ENCODE results near the gene BCL11A. TPM values are rescaled to one million over a fixed set of nuclear protein-coding genes. Genes with fewer than 3 reads are reported as not detected.

The BCL11A gene
- total RNA-seq, 1 donor from 2014 or later, result 31.4 TPM

DNA sequence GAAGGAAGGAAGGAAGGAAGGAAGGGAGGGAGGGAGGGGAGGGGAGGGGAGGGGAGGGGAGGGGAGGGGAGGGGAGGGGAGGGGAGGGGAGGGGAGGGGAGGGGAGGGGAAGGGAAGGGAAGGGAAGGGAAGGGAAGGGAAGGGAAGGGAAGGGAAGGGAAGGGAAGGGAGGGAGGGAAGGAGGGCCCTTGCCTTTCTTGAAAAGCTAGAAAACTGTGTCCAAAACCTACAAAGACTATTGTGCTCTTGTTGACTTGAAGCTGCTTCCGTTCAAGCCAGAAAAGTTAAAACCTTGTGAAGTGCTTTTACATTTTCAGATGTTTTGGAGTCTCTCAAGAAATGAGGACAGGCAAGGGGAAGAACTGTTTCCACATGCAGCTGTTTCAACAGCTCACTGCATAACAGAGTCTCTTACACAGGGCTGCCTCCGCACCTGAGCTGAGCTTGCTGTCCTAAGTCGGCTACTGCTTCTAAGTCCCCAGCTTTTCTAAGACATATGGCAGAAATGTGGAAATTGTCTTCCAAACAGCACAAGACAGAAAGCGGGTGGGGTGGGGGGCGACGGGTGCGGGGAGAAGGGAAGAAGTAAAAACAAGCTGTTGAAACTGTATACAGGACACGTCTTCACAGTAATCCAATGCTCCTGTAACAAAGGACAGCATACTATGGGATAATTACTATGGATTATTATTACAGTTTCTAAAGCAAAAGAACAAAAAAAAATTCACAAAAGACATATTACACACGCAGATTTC lies 46.1 kb downstream of the BCL11A start:
- no peak for DNase-seq (ENCODE audit: low spot score)

DNA sequence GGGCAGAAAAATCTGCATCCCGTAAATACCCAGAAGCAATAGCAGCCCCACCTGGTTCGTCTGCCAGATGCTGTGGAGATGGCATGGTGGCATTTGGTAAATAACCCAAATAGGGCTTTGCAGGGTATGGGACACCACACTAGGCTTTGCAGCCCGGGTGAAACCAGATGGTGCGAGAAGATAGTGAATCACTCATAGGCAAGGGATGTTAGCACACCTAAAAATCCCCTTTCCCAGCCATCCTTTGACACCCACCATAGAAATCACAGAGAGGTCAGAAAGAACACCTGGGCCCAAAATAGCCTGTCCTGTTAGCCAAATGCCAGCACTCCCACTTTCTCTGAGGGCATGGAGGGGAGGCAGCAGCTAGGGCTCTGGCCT lies 47.6 kb downstream of the BCL11A start:
- no peak for DNase-seq (ENCODE audit: low spot score)

- DNase-seq (ENCODE audit: low spot score), result no peak
Measured at GRCh38 chr2:60505240-60505879, 48.1 kb downstream of the BCL11A start.

GRCh38 chr2:60504049-60504448 lies 49.4 kb downstream of the BCL11A start:
- DNase-seq (ENCODE audit: low spot score), result no peak

GRCh38 chr2:60502144-60502543 lies 51.3 kb downstream of the BCL11A start:
- DNase-seq (ENCODE audit: low spot score), result no peak

DNA sequence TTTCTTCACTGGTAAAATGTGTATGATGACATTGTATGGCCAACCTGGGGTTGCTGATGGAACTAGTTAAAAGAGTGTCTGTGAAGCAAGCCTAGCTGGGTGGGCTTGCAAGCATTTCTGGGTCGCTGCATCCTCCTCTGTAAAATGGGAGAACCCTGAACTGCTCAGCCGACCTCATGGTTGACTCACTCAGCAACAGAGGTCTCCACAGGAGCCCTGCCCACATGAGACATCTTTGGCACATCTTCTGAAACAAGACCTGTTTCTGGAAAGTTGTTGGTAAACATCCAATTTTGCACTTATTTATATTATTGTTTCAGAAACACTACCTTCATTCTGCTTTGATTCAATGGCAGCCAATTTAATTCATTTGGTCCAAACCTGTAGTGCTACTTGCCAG lies 52.6 kb downstream of the BCL11A start:
- no peak for DNase-seq (ENCODE audit: low spot score)

GRCh38 chr2:60499651-60500265 lies 53.7 kb downstream of the BCL11A start:
- peak; percentile 85 for DNase-seq (ENCODE audit: low spot score)

DNA sequence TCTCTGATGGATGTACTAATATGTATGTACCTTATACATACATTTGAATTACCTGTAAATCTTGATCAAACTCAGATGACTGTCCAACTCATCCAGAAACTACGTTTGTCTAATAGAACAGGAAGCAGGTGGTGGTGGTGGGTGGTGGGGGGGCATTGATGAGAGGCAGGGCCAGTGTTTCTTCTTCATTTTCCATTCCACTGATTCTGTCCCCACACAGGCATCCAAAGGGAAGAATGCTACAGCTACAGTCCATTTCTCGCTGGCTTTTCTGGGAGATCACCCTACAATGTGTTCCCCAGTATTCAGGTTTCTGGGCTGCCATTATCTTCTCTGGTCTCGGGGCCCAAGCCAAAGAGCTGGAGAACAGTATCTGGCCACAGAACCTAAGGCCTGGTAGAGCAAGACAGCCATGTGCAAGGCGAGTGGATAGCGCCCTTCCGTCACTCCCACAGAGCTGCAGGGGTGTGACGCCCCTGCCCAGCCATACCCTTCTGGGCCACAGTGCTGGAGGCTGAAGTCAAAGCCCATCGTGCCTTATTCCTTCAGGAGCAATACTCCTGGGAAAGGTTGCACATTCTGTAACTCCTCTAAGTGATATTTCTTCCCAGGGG lies 54.5 kb downstream of the BCL11A start:
- DNase-seq (ENCODE audit: low spot score), result no peak

- DNase-seq (ENCODE audit: low spot score), result no peak
Measured at GRCh38 chr2:60498127-60498815, 55.2 kb downstream of the BCL11A start.

DNA sequence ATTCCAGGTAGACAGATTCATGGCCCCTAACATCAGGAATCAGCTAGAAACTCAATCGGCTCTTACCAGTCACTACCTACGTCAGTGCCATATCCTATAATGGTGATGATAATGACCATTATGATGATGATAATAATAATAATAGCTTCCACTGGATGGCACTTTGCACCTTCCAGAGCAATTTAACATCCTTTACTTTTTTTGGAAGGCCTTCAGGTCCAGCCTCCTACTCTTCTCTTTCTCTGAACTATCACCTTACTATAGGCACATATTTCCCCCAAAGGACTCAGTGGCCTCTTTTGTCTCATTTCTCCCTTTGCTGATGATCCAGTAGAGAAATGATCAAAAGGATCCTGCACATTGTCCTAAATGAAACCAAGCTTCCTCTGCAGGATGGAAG lies 56.0 kb downstream of the BCL11A start:
- no peak for DNase-seq (ENCODE audit: low spot score)

DNA sequence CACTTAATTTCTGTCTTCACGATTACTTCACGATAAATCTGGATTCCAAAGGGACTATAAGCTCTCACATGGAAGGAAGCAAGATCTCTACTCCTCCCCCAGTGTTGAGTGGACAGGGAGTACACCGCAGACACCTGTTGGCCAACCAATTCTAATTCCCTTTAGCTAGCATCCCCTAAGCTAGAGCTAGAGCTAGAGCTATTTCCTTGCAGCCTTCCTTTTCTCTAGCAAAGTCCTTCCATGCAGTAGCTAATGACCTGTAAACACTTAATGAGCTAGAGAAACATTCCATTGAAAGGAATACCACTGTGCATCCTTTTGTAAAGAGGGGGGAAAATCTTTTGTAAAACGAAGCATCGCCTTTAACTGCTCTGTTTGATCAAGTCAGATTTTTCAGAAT lies 56.5 kb downstream of the BCL11A start:
- no peak for DNase-seq (ENCODE audit: low spot score)

DNA sequence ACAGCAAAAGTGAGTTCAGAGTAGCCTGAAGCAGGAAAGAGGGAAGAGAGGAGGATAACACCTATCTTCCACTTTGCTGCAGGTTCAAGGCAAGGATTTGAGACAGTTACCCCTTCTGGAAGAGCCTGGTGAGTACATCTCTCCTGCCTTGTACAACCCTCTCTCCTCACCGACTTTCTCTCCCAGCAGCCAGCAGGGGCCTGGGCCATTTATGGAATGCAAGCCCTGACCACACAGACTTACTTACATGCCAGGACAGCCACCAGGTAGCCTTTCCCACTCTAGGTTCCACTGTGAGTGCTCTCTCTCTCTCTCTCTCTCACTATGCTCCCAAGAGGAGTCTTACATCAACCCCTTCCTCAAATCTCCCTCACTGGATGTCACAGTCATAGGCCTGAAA lies 57.0 kb downstream of the BCL11A start:
- no peak for DNase-seq (ENCODE audit: low spot score)

DNA sequence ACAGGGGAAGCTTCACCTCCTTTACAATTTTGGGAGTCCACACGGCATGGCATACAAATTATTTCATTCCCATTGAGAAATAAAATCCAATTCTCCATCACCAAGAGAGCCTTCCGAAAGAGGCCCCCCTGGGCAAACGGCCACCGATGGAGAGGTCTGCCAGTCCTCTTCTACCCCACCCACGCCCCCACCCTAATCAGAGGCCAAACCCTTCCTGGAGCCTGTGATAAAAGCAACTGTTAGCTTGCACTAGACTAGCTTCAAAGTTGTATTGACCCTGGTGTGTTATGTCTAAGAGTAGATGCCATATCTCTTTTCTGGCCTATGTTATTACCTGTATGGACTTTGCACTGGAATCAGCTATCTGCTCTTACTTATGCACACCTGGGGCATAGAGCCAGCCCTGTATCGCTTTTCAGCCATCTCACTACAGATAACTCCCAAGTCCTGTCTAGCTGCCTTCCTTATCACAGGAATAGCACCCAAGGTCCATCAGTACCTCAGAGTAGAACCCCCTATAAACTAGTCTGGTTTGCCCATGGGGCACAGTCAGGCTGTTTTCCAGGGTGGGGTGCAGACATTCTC lies 58.3 kb downstream of the BCL11A start:
- no peak for DNase-seq (ENCODE audit: low spot score)

- no peak for DNase-seq (ENCODE audit: low spot score)
Measured at GRCh38 chr2:60493804-60494387, 59.6 kb downstream of the BCL11A start.

- no peak for DNase-seq (ENCODE audit: low spot score)
Measured at GRCh38 chr2:60492548-60492947, 60.9 kb downstream of the BCL11A start.

DNA sequence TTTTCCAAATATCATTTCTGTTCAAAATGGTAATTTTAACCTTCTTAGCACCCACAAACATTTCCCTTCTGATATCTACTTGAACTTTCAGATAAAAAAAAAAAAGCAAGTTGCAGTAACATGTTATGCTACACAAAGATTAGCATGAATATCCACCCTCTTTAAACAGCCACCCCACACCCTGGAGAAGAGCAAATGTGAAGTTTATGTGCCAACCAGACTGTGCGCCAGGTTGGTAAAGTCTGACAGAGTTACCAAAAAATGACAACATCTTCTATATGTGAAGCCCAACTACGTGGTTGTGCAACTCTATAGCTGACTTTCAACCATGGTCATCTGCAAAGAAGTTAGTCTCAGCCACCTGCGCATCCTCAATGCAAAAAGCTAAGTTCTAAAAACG lies 62.6 kb downstream of the BCL11A start:
- DNase-seq (ENCODE audit: low spot score), result no peak

DNA sequence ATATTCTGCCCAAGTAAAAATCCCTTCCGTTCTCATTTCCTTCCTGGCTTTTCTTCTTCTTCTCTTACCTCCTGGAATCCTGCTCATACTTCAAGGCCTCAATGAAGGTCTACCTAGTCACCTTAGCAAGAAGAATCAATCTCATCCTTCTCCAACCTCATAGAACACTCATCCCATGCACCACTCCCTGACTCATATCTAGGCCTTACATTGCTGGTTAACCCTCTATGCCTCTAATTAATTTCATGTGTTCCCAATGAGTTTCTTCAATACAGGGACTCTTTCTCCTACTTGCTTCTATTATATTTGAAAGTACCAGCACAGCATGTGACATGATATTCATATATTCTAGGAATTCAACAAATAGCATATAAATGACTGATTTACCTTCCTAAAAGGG lies 63.0 kb downstream of the BCL11A start:
- no peak for DNase-seq (ENCODE audit: low spot score)

- DNase-seq (ENCODE audit: low spot score), result no peak
Measured at GRCh38 chr2:60489289-60489688, 64.2 kb downstream of the BCL11A start.

- no peak for DNase-seq (ENCODE audit: low spot score)
Measured at GRCh38 chr2:60488291-60488690, 65.2 kb downstream of the BCL11A start.

- no peak for DNase-seq (ENCODE audit: low spot score)
Measured at GRCh38 chr2:60487174-60487573, 66.3 kb downstream of the BCL11A start.

DNA sequence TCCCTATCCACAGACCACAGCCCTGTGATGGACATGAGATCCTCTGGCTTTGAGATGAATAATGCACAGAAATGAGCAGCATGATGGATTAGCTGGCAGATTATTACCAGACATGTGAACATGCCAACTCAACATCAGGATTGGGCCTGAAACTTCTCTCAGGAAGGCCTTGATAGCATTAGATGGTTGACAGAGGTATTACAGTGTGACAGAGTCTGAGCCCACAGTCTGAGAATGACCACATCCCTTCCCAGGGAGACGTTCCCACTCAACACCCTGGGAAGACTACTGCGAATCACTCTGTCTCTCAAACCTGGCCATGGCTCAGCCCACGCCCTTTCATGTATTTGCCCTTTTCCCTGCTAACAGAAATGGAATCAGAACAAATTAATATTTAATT lies 66.9 kb downstream of the BCL11A start:
- DNase-seq (ENCODE audit: low spot score), result no peak
